GM12875 (cell line): ENCODE data around the gene KLHL30.

Experiments
- H3K4me3 ChIP-seq: one replicate; pipeline ENCODE4 v1.5.1; 2011; ENCODE audit warnings: low read depth, low read length, control low read depth
- TF ChIP-seq, protein P1 (sequence below): IDR thresholded peaks from 2 replicates; pipeline ENCODE4 v1.5.1; 2011; ENCODE audit warnings: low read depth, mild to moderate bottlenecking, control low read depth, inconsistent platforms, low read length, moderate library complexity, borderline replicate concordance; ENCODE audit not compliant: insufficient read depth

The KLHL30 gene

DNA sequence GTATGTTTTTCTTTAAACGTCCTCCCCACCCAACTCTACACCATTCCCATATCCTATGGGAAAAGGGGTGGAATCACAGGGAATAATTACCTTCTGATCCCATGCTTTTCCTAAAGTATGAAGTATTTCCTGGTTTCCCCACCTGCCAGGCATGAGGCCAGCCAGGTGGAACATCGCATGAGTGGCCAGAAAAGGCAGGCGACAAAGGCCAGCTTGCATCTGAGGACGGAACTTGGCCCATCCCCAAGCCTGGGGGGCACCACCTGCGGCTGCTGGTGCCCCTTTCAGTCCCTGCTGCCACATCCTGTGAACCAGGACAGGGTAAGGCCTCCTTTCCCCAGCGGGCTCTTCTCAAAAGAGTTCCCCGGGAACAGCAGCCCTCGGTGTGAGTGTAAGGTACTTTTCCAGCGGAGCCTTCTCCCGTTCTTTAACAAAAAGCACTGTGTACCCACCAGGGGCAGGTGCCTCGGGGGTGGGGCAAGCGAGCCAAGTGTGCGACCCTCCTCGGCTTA, 19.1 kb downstream of the KLHL30 start:
- TF ChIP-seq, protein P1, sequence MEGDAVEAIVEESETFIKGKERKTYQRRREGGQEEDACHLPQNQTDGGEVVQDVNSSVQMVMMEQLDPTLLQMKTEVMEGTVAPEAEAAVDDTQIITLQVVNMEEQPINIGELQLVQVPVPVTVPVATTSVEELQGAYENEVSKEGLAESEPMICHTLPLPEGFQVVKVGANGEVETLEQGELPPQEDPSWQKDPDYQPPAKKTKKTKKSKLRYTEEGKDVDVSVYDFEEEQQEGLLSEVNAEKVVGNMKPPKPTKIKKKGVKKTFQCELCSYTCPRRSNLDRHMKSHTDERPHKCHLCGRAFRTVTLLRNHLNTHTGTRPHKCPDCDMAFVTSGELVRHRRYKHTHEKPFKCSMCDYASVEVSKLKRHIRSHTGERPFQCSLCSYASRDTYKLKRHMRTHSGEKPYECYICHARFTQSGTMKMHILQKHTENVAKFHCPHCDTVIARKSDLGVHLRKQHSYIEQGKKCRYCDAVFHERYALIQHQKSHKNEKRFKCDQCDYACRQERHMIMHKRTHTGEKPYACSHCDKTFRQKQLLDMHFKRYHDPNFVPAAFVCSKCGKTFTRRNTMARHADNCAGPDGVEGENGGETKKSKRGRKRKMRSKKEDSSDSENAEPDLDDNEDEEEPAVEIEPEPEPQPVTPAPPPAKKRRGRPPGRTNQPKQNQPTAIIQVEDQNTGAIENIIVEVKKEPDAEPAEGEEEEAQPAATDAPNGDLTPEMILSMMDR = no peak
- no peak overlapping the region for H3K4me3 ChIP-seq

DNA sequence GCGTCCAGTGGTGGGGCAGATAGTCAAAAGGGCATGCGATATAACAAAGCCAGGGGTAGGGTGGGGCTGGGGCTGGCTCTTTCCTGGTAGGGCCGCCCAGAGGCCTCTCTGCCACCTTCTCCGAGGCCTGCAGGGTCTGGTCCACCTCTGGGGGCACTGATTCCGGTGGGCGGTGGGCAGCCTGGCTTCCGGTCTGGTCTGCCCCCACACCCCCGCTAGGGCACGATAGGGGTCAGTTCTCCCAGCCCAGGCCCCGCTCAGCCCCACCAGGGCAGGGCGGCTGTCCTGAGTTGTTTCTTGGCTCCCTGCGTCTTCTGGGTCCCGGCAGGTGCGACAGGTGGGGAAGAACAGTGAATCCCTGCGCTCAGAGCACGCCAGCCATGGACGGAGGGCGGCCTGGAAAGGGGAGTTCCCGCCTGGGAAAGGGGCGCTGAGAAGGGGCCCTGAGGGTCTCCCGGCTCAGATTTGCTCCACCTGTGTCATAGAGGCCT, 19.6 kb downstream of the KLHL30 start:
- TF ChIP-seq, protein P1 = no peak
- H3K4me3 ChIP-seq = no peak overlapping the region

DNA sequence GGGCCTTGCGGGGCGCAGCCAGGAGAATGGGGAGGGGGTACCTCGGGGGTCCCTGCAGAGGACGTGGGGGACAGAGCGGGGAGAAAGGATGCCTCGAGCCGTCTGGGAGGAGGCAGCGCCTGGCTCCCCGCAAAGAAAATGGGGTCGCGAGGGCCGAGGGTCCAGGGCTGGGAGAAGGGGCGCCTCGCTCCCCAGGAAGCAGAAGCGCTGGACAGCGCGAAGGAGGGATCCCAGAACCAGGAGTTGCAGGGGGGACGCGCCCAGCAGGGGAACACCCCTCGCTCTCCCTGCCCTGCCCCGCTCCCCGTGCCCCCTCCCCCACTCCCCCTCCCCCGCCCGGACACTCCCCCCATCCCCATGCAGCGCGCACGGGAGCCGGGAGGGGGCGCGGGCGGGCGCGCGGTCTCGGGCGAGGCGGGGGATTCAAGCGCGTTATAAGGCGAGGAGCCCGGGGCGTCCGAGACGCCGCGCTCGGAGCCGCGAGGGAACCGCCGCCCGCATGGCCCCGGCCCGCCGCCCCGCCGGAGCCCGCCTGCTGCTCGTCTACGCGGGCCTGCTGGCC, 20.1 kb downstream of the KLHL30 start, which contains the start of gene ERFE:
ERFE (plus strand) TSS at position 462 of the 562 bp plus-strand sequence; CDS start at position 500, 38 bp downstream.
- TF ChIP-seq, protein P1 = peak; percentile 60
- no peak within 1 kb of the TSS for H3K4me3 ChIP-seq

DNA sequence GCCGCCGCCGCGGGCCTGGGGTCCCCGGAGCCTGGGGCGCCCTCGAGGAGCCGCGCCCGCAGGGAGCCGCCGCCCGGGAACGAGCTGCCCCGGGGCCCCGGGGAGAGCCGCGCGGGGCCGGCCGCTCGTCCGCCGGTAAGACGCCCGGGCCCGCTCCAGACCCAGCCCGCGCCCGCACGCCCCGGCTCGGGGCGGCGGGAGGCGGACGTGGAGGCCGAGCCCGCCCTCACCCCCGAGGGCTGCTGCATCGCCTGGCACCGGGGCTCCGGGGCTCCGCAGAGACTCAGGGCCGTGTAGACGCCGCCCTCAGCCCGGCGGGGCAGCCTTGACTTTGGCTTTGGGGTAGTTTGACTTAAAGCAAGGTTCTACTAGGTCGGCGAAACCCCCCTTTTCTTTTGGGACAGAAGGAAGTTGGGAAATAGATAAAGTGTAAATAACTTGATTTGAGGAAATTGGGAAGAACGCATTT, 20.6 kb downstream of the KLHL30 start:
- TF ChIP-seq, protein P1 = no peak
- no peak overlapping the region for H3K4me3 ChIP-seq

DNA sequence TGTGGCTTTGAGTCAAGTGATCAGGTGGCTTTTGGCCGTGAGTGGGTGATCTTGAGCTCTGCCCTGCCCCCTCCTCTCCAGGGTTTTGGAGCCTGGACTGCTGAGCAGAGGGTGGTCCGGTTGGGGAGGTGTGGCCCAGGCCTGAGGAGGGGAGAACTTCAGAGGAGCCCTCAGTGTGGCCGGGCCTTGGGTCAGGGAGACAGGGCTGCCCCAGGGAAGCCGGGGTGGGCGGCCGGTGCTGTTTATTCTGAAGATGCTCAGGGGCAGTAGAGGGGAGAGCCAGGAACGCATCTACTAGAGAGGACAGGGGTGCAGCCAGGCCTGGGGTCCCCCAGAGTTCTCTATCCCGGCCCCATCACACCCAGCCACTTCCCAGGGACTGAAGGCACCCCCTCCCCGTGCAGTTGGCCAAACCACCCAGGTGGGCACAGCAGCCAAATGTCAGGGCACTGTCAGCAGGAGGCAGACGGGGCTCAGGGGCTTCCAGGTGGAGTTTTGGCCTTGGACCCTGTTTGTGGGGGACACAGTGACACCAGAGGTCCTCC, 21.3 kb downstream of the KLHL30 start:
- H3K4me3 ChIP-seq = no peak overlapping the region
- TF ChIP-seq, protein P1 = no peak

DNA sequence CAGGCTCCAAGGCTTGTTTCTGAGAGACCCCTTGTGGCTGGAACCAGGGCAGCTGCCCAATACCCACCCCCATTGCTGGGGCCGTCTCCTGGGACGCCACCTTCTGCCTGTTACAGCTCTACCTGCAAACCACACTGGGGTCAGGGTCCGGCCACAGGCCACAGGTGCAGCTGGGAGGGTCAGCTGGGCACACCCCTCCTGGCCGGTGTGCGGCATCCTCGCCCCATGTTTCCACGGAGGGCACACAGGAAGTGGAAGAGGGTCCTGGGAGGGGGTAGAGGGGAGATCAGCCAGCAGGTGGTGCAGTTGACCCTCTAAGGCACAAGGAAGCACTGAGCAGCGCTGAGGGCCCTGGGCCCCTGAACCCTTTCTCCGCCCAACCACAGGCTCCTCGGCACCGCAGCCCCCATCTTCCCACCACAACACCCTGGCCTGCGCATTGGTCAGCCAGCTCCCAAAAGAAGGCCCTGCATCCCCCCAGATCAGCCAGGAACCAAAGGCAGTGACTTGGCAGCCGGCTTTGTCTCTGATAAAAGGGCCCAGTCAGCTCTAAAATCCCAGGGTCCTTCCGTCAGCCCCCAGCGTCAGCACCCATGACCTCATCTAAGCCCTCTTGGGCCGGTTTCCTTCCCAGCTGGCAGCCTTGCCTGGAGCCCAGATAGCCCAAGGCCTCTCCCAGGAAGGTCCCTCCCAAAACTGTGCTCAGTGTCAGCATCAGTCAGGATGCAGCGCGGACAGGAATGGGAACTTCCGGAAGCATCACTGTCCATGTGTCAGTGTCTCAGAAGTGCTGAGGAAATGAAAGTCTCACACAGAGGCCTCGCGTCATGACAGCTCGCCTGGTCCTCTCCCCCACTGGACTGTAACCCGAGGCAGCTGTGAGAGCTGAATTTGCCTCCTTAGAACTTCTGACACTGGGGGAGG, 22.0 kb downstream of the KLHL30 start:
- no peak overlapping the region for H3K4me3 ChIP-seq
- TF ChIP-seq, protein P1 = no peak; the same call in 1 of the 2 replicates
